SU-DHL-6 (cell line): Measurements from ENCODE around the gene NCCRP1.

Experiments used
- CTCF ChIP-seq: fragments of 200-600 bp; sonication (generic); IDR thresholded peaks from one replicate; pipeline ENCODE4 v1.5.1; 2017; ENCODE audit warnings: antibody characterized with exemption, mild to moderate bottlenecking, low read length, moderate library complexity; ENCODE audit not compliant: insufficient read depth, poor library complexity, severe bottlenecking
- EZH2phosphoT487 ChIP-seq: fragments of 200-600 bp; sonication (generic), shearing (Covaris generic); conservative IDR thresholded peaks from 2 replicates; pipeline ENCODE4 v1.6.1; 2018; ENCODE audit warnings: mild to moderate bottlenecking, antibody characterized with exemption, low read length, moderate library complexity, mixed read lengths

DNA sequence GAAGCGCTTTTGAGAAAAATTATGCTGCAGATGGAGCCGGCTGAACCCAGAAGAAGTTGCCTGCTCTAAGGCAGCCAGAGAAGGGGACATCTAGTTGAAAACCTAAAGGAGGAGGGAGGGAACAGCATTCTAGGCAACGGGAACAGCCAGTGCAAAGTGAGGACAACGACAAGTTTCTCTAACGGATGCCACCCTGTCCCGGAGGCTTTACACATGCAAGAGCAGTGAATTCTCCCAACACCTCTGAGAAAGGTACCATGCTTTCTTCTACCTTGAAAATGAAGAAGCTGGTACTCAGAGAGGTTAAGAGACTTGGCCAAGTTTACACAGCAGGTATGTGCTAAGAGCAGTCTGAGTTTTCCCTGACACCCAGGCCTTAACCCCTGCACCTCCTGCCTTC lies 42.2 kb downstream of the NCCRP1 start:
- TF ChIP-seq CTCF (no peak), EZH2phosphoT487 (no peak)
